ENCODE measurements around the gene ID3. TPM values are rescaled to one million over a fixed set of nuclear protein-coding genes. Genes with fewer than 3 reads are reported as not detected.

The ID3 gene, protein sequence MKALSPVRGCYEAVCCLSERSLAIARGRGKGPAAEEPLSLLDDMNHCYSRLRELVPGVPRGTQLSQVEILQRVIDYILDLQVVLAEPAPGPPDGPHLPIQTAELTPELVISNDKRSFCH
- 100 to 1,000 TPM in 3 of 4 donors, 10 to 100 TPM in 1; 78.1 to 157 (median 125) TPM for polyA plus RNA-seq
- long read RNA-seq, donor 1: 0 reads
- long read RNA-seq, donor 2, transcript ID3-201 (3 exons, 1,251 nt): major isoform, 33 of 33 reads
- long read RNA-seq, donor 2, partial matches to known transcripts: 0 of 33 reads
- long read RNA-seq, donor 2, other reads (novel, unspliced or antisense): 0 of 33 reads
- long read RNA-seq, donor 3, transcript ID3-201 (3 exons, 1,251 nt): major isoform, 79 of 83 reads
- long read RNA-seq, donor 3, partial matches to known transcripts: 0 of 83 reads
- long read RNA-seq, donor 3, other reads (novel, unspliced or antisense): 0 of 83 reads
- long read RNA-seq, donor 4, partial matches to known transcripts: 0 of 4 reads
- long read RNA-seq, donor 4, other reads (novel, unspliced or antisense): 0 of 4 reads
- long read RNA-seq, donor 5, transcript ID3-201 (3 exons, 1,251 nt): major isoform, 31 of 33 reads
- long read RNA-seq, donor 5, partial matches to known transcripts: 0 of 33 reads
- long read RNA-seq, donor 5, other reads (novel, unspliced or antisense): 0 of 33 reads
- long read RNA-seq, donor 6, transcript ID3-201 (3 exons, 1,251 nt): major isoform, 79 of 95 reads
- long read RNA-seq, donor 6, partial matches to known transcripts: 9 of 95 reads
- long read RNA-seq, donor 6, other reads (novel, unspliced or antisense): 0 of 95 reads
- long read RNA-seq, donor 7: 0 reads
- long read RNA-seq, donor 8, transcript ID3-201 (3 exons, 1,251 nt): major isoform, 18 of 19 reads
- long read RNA-seq, donor 8, partial matches to known transcripts: 0 of 19 reads
- long read RNA-seq, donor 8, other reads (novel, unspliced or antisense): 0 of 19 reads
- long read RNA-seq, donor 9, transcript ID3-201 (3 exons, 1,251 nt): major isoform, 37 of 39 reads
- long read RNA-seq, donor 9, partial matches to known transcripts: 0 of 39 reads
- long read RNA-seq, donor 9, other reads (novel, unspliced or antisense): 0 of 39 reads
- long read RNA-seq, donor 10, transcript ID3-202 (2 exons, 623 nt): minor isoform, 6 of 199 reads
- long read RNA-seq, donor 10, transcript ID3-201 (3 exons, 1,251 nt): major isoform, 153 of 199 reads
- long read RNA-seq, donor 10, partial matches to known transcripts: 36 of 199 reads
- long read RNA-seq, donor 10, other reads (novel, unspliced or antisense): 0 of 199 reads

DNA sequence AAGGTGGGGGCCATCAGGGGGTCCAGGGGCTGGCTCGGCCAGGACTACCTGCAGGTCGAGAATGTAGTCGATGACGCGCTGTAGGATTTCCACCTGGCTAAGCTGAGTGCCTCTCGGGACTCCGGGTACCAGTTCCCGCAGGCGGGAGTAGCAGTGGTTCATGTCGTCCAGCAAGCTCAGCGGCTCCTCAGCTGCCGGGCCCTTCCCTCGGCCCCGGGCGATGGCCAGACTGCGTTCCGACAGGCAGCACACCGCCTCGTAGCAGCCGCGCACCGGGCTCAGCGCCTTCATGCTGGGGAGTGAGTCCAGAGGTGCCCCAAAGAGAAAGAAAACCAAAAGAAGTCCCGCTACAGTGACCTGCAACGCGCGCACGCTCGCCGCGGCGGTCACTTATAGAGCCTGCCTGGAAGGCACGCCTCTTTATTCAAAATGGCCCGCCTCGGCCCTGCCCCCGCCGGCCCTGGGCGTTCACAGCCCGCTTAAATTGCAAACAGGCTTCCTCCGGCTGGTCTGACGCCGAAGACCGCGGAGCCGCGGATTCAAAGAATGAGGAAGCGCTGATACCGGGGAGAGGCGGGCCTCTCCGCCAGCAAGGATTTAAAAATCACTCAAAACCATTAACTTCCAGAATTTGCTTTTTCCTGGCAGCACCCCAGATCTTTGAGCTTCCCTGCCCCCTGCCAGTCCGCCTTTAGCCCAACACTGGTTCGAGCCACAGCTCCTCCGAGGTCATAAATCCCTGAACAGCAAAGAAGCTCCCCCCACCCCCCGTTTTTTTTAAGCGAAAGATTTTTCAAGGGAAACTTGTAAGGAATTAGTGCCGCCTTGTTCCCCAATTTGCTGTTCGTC is at the start of gene ID3:
Gene ID3 (minus strand): TSS at position 366 of the 849 bp plus-strand sequence. CDS start 75 bp downstream, at position 291.
- H3K4me1 ChIP-seq (ENCODE audit: control insufficient read depth in 3 of 3, insufficient read depth in 2 of 3, low read depth in 1 of 3, low read length in 2 of 3): peaks cover 2 to 69% (median 19%) of the 10 kb centered on the region in 3 donors
- FAIRE-seq: no peak

DNA sequence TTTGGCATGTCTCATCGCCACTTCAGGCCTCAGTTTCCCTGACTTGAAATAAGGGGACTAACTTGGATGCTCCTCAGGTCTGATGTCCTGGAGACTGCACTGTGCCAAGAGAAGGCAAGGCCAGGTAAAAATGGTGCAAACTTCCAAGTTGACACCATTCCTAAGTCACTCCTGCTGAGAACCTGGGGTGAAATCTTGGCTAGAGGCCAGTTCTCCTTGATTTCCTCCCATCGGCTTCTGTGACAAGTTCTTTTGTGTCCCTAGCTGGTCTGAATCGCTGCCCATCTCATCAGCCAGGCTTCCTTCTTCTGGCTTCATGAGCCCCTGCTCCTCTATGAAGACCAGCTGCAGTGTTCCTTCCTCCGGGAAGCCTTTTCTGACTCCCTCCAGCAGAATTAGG is 48.6 kb upstream of the ID3 start:
- Histone ChIP-seq H3K4me3 (ENCODE audit: low read depth in 1 of 3, low read length in 3 of 3) (no peak overlapping the region), H3K4me1 (ENCODE audit: control insufficient read depth in 3 of 3, insufficient read depth in 2 of 3, low read depth in 1 of 3, low read length in 2 of 3) (no peaks in the 10 kb centered on the region), H3K27me3 (ENCODE audit: control insufficient read depth in 3 of 3, insufficient read depth in 3 of 3, low read length in 3 of 3) (no peaks in the 10 kb centered on the region), H3K27ac (ENCODE audit: low read depth in 1 of 3, low read length in 2 of 3) (no peak overlapping the region), H3K36me3 (ENCODE audit: control insufficient read depth in 3 of 3, insufficient read depth in 2 of 3, low read depth in 1 of 3, low read length in 3 of 3) (no peaks in the 10 kb centered on the region), H3K9me3 (ENCODE audit: control insufficient read depth in 2 of 2, insufficient read depth in 1 of 2, low read depth in 1 of 2, low read length in 1 of 2) (no peaks in the 10 kb centered on the region)
- FAIRE-seq: no peak
- 71 to 76% (median 73%) methylated on average over 4 of the region's 4 CpGs for WGBS, 3 donors
- DNase-seq: no peak

More for the DNA sequence above, at the start of gene ID3:
- DNase-seq: peak; percentile 98
- Histone ChIP-seq H3K27ac (ENCODE audit: low read depth in 1 of 3, low read length in 2 of 3) (peak within 1 kb of the TSS; percentile 89 to 97 (median 92)), H3K9me3 (ENCODE audit: control insufficient read depth in 2 of 2, insufficient read depth in 1 of 2, low read depth in 1 of 2, low read length in 1 of 2) (no peaks in the 10 kb centered on the region), H3K27me3 (ENCODE audit: control insufficient read depth in 3 of 3, insufficient read depth in 3 of 3, low read length in 3 of 3) (no peaks in the 10 kb centered on the region), H3K4me3 (ENCODE audit: low read depth in 1 of 3, low read length in 3 of 3) (peak within 1 kb of the TSS; percentile 73 to 89 (median 80)), H3K36me3 (ENCODE audit: control insufficient read depth in 3 of 3, insufficient read depth in 2 of 3, low read depth in 1 of 3, low read length in 3 of 3) (peaks cover 0 to 20% (median 0%) of the 10 kb centered on the region in 3 donors)
- 0 to 1% (median 0%) methylated on average over 56 to 57 of the region's 57 CpGs for WGBS, 3 donors

DNA sequence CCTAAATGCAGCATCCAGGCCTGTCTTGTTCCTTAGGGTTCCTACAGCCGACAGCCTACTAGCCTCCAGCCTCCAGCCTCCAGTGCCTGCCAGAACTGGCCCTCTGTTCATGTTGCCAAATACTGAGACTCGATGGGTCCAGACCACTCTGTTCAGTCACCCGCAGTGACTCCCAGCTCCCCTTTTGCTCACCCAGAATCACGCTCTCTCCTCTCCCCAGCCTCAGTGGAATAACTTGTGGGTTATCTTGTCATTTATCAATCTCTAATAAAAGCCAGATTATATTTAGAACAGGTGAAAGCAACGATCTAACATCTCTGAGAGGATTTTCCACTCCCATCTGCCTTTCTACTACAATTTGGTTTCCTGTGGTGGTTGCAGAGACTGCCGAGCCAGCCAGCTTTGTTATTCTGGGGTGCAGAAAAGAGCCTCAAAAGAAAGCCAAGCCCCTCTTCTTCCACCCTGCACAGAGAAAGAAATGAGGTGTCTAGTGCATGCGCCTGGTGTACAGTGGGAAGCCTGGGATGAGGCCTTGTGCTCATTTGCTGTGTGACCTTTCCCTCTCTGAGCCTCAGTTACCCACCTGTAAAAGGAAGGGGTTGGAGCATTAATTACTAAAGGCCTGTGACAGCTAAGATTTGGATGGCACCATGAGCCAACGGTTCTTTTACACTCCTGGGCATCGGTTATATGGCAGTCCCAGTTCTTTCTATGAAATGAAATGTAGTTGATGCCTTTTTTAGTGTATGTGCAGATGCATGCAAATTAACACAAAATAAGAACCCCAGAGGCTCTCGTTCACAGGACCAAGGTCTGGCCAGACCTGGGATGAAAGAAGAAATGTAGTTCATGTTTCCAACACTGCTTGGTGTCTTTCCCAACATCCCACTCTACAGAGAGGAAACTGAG is 42.9 kb upstream of the ID3 start:
- no peak overlapping the region for H3K4me3 ChIP-seq (ENCODE audit: low read depth in 1 of 3, low read length in 3 of 3)
- DNase-seq: no peak
- no peaks in the 10 kb centered on the region for H3K27me3 ChIP-seq (ENCODE audit: control insufficient read depth in 3 of 3, insufficient read depth in 3 of 3, low read length in 3 of 3)
- H3K27ac ChIP-seq (ENCODE audit: low read depth in 1 of 3, low read length in 2 of 3): peak overlapping the region in 2 of 3 donors; percentile 14 to 59
- no peaks in the 10 kb centered on the region for H3K36me3 ChIP-seq (ENCODE audit: control insufficient read depth in 3 of 3, insufficient read depth in 2 of 3, low read depth in 1 of 3, low read length in 3 of 3)
- no peak for FAIRE-seq
- H3K9me3 ChIP-seq (ENCODE audit: control insufficient read depth in 2 of 2, insufficient read depth in 1 of 2, low read depth in 1 of 2, low read length in 1 of 2): no peaks in the 10 kb centered on the region
- H3K4me1 ChIP-seq (ENCODE audit: control insufficient read depth in 3 of 3, insufficient read depth in 2 of 3, low read depth in 1 of 3, low read length in 2 of 3): no peaks in the 10 kb centered on the region
- WGBS, 3 donors: 68 to 78% (median 78%) methylated on average over 10 of the region's 10 CpGs

DNA sequence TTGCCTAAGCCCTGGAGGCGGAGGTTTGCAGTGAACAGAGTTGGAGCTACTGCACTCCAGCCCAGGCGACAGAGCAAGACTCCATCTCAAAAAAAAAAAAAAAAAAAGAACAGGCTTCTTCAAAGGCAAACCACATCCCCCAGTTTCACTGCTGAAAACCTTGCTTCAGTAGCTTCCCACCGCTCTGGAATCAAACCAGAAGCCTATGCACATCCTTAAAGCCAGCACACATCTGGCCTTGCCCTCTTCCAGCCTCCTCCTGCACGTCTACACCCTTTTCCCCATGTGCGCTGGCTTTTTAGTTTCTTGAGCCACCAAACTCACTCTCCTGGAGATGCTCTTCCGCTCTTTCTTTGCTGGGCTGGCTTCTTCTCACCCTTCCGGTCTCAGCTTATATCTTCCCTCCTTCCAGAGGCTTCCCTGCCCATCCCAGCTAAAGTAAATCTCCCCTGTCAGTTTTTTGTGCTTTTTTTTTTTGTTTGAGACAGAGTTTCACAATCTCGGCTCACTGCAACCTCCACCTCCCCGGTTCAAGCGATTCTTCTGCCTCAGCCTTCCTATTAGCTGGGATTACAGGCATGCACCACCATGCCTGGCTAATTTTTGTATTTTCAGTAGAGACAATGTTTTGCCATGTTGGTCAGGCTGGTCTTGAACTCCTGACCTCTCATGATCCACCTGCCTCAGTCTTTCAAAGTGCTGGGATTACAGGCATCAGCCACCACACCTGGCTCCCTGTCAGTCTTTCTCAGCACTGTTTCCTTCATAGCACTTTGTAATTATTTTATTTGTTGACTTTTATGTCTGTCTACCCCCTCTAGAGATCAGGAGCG is 42.0 kb upstream of the ID3 start:
- H3K27me3 ChIP-seq (ENCODE audit: control insufficient read depth in 3 of 3, insufficient read depth in 3 of 3, low read length in 3 of 3): no peaks in the 10 kb centered on the region
- DNase-seq (no peak), FAIRE-seq (no peak)
- peak overlapping the region in 2 of 3 donors; percentile 14 to 59 for H3K27ac ChIP-seq (ENCODE audit: low read depth in 1 of 3, low read length in 2 of 3)
- H3K4me1 ChIP-seq (ENCODE audit: control insufficient read depth in 3 of 3, insufficient read depth in 2 of 3, low read depth in 1 of 3, low read length in 2 of 3): no peaks in the 10 kb centered on the region
- no peak overlapping the region for H3K4me3 ChIP-seq (ENCODE audit: low read depth in 1 of 3, low read length in 3 of 3)
- H3K36me3 ChIP-seq (ENCODE audit: control insufficient read depth in 3 of 3, insufficient read depth in 2 of 3, low read depth in 1 of 3, low read length in 3 of 3): no peaks in the 10 kb centered on the region
- 78 to 84% (median 82%) methylated on average over 10 to 11 of the region's 11 CpGs for WGBS, 3 donors
- H3K9me3 ChIP-seq (ENCODE audit: control insufficient read depth in 2 of 2, insufficient read depth in 1 of 2, low read depth in 1 of 2, low read length in 1 of 2): no peaks in the 10 kb centered on the region

DNA sequence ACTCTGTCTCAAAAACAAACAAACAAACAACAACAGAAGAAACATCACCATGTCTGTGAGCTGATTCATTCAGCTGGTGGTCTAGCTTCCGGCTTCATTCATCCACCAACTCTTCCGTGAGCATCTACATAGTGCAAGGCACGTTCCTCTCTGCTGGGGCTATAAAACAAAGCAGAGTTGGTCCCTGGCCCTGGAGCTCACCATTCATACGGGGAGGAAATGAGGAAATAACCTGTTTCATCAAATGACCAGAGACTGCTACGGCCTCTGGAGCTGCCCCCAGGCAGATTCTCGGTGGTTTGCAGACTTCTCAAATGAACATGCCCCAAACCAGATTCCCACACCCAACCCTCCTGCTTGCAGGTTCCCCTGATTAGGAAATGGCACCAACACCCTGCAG is 41.0 kb upstream of the ID3 start:
- 67 to 80% (median 70%) methylated on average over 6 of the region's 6 CpGs for WGBS, 3 donors
- FAIRE-seq (no peak), DNase-seq (no peak)
- Histone ChIP-seq H3K4me3 (ENCODE audit: low read depth in 1 of 3, low read length in 3 of 3) (no peak overlapping the region), H3K27ac (ENCODE audit: low read depth in 1 of 3, low read length in 2 of 3) (no peak overlapping the region), H3K9me3 (ENCODE audit: control insufficient read depth in 2 of 2, insufficient read depth in 1 of 2, low read depth in 1 of 2, low read length in 1 of 2) (no peaks in the 10 kb centered on the region), H3K36me3 (ENCODE audit: control insufficient read depth in 3 of 3, insufficient read depth in 2 of 3, low read depth in 1 of 3, low read length in 3 of 3) (no peaks in the 10 kb centered on the region), H3K4me1 (ENCODE audit: control insufficient read depth in 3 of 3, insufficient read depth in 2 of 3, low read depth in 1 of 3, low read length in 2 of 3) (no peaks in the 10 kb centered on the region), H3K27me3 (ENCODE audit: control insufficient read depth in 3 of 3, insufficient read depth in 3 of 3, low read length in 3 of 3) (no peaks in the 10 kb centered on the region)

DNA sequence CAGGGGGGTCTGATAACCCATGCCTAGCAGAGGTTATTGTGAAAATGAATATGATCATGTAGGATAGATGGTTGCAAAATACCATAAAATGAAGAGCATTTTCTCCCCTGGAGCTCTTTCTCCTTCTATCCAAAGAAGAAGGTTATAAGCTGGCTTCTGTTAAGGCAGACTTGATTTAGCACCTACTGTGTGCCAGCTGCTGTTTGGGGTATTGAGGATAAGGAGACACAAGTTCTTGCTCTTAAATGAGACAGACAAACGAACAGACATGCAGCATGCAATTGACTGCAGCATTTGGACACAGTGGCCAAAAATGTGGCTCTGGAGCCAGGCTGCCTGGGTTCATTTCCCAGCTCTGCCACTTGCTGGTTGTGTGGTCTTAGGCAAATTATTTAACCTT is 39.8 kb upstream of the ID3 start:
- FAIRE-seq (no peak), DNase-seq (no peak)
- H3K4me3 ChIP-seq (ENCODE audit: low read depth in 1 of 3, low read length in 3 of 3): no peak overlapping the region
- peaks cover 0 to 2% (median 0%) of the 10 kb centered on the region in 3 donors for H3K36me3 ChIP-seq (ENCODE audit: control insufficient read depth in 3 of 3, insufficient read depth in 2 of 3, low read depth in 1 of 3, low read length in 3 of 3)
- WGBS, 3 donors: 87 to 100% (median 89%) methylated on average over 1 of the region's 1 CpG
- no peaks in the 10 kb centered on the region for H3K27me3 ChIP-seq (ENCODE audit: control insufficient read depth in 3 of 3, insufficient read depth in 3 of 3, low read length in 3 of 3)
- H3K27ac ChIP-seq (ENCODE audit: low read depth in 1 of 3, low read length in 2 of 3): no peak overlapping the region
- H3K9me3 ChIP-seq (ENCODE audit: control insufficient read depth in 2 of 2, insufficient read depth in 1 of 2, low read depth in 1 of 2, low read length in 1 of 2): no peaks in the 10 kb centered on the region
- no peaks in the 10 kb centered on the region for H3K4me1 ChIP-seq (ENCODE audit: control insufficient read depth in 3 of 3, insufficient read depth in 2 of 3, low read depth in 1 of 3, low read length in 2 of 3)

Measured in small intestine (tissue), 16 donors.